A549 (cell line): ENCODE measurements around the gene PSMB9.

Source experiments
- ELK1 ChIP-seq: fragments of 150-350 bp; IDR thresholded peaks from 2 replicates; pipeline ENCODE4 v1.6.1; 2014; ENCODE audit warnings: low read depth, mild to moderate bottlenecking, low read length
- SMC3 ChIP-seq: fragments of >200 bp; sonication (Bioruptor Twin); formaldehyde crosslinking; IDR thresholded peaks from 3 replicates; pipeline ENCODE4 v1.6.1; 2018; ENCODE audit warnings: inconsistent platforms
- USF2 ChIP-seq: fragments of 450-650 bp; IDR thresholded peaks from 2 replicates; pipeline ENCODE4 v1.6.1; 2014; ENCODE audit warnings: antibody characterized with exemption
- ZC3H11A ChIP-seq: fragments of 450-650 bp; IDR thresholded peaks from 2 replicates; pipeline ENCODE4 v1.6.1; 2014; ENCODE audit warnings: antibody characterized with exemption, mild to moderate bottlenecking
- ZSCAN20 ChIP-seq: fragments of 250-450 bp; sonication (Bioruptor Pico); IDR thresholded peaks from 2 replicates; pipeline ENCODE4 v1.8.0; 2022; ENCODE audit warnings: mild to moderate bottlenecking, moderate library complexity
- TF ChIP-seq, protein P1 (sequence below): fragments of >200 bp; sonication (Bioruptor Twin); formaldehyde crosslinking; IDR thresholded peaks from 3 replicates; pipeline ENCODE4 v1.5.1; 2016

DNA sequence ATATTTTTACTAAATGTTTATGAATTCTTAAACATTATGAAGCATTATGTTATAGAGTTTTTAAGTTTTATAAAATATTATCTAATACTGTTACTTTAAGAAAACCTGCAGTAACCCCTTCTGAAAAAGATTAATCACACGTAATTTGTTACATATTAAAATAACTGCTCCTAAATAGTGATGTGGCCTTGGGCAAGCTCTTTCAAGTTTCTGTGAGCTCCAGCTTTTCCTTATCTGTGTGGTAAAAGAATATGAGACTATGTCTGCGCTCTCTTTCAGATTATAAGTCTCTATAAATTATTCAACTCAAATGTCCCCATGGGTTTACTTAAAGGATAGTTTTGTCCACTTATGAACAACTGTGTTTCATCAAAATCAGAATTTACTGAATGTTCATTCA, 54.9 kb downstream of the PSMB9 start:
- no peak for TF ChIP-seq USF2
- TF ChIP-seq ZC3H11A, result no peak
- TF ChIP-seq, protein P1, sequence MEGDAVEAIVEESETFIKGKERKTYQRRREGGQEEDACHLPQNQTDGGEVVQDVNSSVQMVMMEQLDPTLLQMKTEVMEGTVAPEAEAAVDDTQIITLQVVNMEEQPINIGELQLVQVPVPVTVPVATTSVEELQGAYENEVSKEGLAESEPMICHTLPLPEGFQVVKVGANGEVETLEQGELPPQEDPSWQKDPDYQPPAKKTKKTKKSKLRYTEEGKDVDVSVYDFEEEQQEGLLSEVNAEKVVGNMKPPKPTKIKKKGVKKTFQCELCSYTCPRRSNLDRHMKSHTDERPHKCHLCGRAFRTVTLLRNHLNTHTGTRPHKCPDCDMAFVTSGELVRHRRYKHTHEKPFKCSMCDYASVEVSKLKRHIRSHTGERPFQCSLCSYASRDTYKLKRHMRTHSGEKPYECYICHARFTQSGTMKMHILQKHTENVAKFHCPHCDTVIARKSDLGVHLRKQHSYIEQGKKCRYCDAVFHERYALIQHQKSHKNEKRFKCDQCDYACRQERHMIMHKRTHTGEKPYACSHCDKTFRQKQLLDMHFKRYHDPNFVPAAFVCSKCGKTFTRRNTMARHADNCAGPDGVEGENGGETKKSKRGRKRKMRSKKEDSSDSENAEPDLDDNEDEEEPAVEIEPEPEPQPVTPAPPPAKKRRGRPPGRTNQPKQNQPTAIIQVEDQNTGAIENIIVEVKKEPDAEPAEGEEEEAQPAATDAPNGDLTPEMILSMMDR, result no peak
- TF ChIP-seq ELK1, result no peak
- no peak for TF ChIP-seq SMC3
- no peak for TF ChIP-seq ZSCAN20 (CRISPR knock-in tag)
